DOHH2 (cell line): Measurements from ENCODE around the gene CACNA2D3.

Source experiments
- H3F3A ChIP-seq: fragments of 200-600 bp; sonication (generic), shearing (Covaris generic); 2 replicates; pipeline ENCODE4 v1.6.0; 2016; ENCODE audit warnings: antibody characterized with exemption, mild to moderate bottlenecking; ENCODE audit not compliant: control insufficient read depth, insufficient read depth
- H3K27ac ChIP-seq: fragments of 200-600 bp; sonication (generic); 2 replicates; pipeline ENCODE4 v1.5.1; 2014; ENCODE audit warnings: low read depth, mild to moderate bottlenecking, low read length, moderate library complexity
- H3K27me3 ChIP-seq: fragments of 200-600 bp; sonication (generic); 2 replicates; pipeline ENCODE4 v1.6.1; 2014; ENCODE audit warnings: mild to moderate bottlenecking, low read length, mixed read lengths; ENCODE audit not compliant: control insufficient read depth
- H3K36me3 ChIP-seq: fragments of 200-600 bp; sonication (generic); 2 replicates; pipeline ENCODE4 v1.6.1; 2014; ENCODE audit warnings: mild to moderate bottlenecking, low read length, moderate library complexity, mixed read lengths; ENCODE audit not compliant: control insufficient read depth
- H3K4me1 ChIP-seq: fragments of 200-600 bp; sonication (generic); 2 replicates; pipeline ENCODE4 v1.6.1; 2014; ENCODE audit warnings: mild to moderate bottlenecking, low read length, mixed read lengths; ENCODE audit not compliant: control insufficient read depth
- H3K4me2 ChIP-seq: fragments of 200-600 bp; sonication (generic); 2 replicates; pipeline ENCODE4 v1.6.0; 2014; ENCODE audit warnings: mild to moderate bottlenecking, low read length, moderate library complexity
- H3K4me3 ChIP-seq: fragments of 200-600 bp; sonication (generic); 2 replicates; pipeline ENCODE4 v1.5.1; 2014; ENCODE audit warnings: mild to moderate bottlenecking, low read length, mixed read lengths
- H3K79me2 ChIP-seq: fragments of 200-600 bp; sonication (generic); 2 replicates; pipeline ENCODE4 v1.6.1; 2014; ENCODE audit warnings: mild to moderate bottlenecking, low read length, mixed read lengths; ENCODE audit not compliant: control insufficient read depth
- H3K9me2 ChIP-seq: fragments of 200-600 bp; sonication (generic); replicated peaks from 2 replicates; pipeline ENCODE4 v1.6.1; 2014; ENCODE audit warnings: mild to moderate bottlenecking, low read length, mixed read lengths; ENCODE audit not compliant: control insufficient read depth
- H3K9me3 ChIP-seq: fragments of 200-600 bp; sonication (generic); 2 replicates; pipeline ENCODE4 v1.6.1; 2014; ENCODE audit warnings: antibody characterized with exemption, low read length, mixed read lengths; ENCODE audit not compliant: control insufficient read depth, insufficient read depth
- H4K20me1 ChIP-seq: fragments of 200-600 bp; sonication (generic); 2 replicates; pipeline ENCODE4 v1.6.0; 2014; ENCODE audit warnings: low read depth, mild to moderate bottlenecking, antibody characterized with exemption, low read length, moderate library complexity; ENCODE audit not compliant: control insufficient read depth, insufficient read depth
- CTCF ChIP-seq: fragments of 200-600 bp; sonication (generic); IDR thresholded peaks from one replicate; pipeline ENCODE4 v1.5.1; 2014; ENCODE audit warnings: antibody characterized with exemption, mild to moderate bottlenecking, low read depth, low read length; ENCODE audit not compliant: poor library complexity, severe bottlenecking
- EZH2phosphoT487 ChIP-seq: fragments of 200-600 bp; sonication (generic); IDR thresholded peaks from 2 replicates; pipeline ENCODE4 v1.6.1; 2017; ENCODE audit warnings: borderline replicate concordance, mild to moderate bottlenecking, antibody characterized with exemption, low read length, moderate library complexity, mixed read lengths

Gene CACNA2D3

GRCh38 chr3:54966979-54967378 is 844.6 kb downstream of the CACNA2D3 start:
- TF ChIP-seq CTCF: no peak
- TF ChIP-seq EZH2phosphoT487: no peak
- no peaks in the 10 kb centered on the region for H3K36me3 ChIP-seq
- H3F3A ChIP-seq: no peaks in the 10 kb centered on the region
- no peaks in the 10 kb centered on the region for H3K79me2 ChIP-seq
- H3K9me3 ChIP-seq: no peaks in the 10 kb centered on the region
- no peak overlapping the region for H3K4me3 ChIP-seq
- no peaks in the 10 kb centered on the region for H3K4me1 ChIP-seq
- no peaks in the 10 kb centered on the region for H3K27me3 ChIP-seq
- no peak overlapping the region for H3K27ac ChIP-seq
- no peaks in the 10 kb centered on the region for H3K9me2 ChIP-seq
- H3K4me2 ChIP-seq: no peak overlapping the region
- no peaks in the 10 kb centered on the region for H4K20me1 ChIP-seq

GRCh38 chr3:54967731-54968161 is 845.4 kb downstream of the CACNA2D3 start:
- TF ChIP-seq EZH2phosphoT487 (no peak), CTCF (no peak)
- no peak overlapping the region for H3K4me2 ChIP-seq
- no peaks in the 10 kb centered on the region for H3F3A ChIP-seq
- H3K9me2 ChIP-seq: no peaks in the 10 kb centered on the region
- H3K36me3 ChIP-seq: no peaks in the 10 kb centered on the region
- no peak overlapping the region for H3K4me3 ChIP-seq
- H4K20me1 ChIP-seq: no peaks in the 10 kb centered on the region
- H3K79me2 ChIP-seq: no peaks in the 10 kb centered on the region
- no peaks in the 10 kb centered on the region for H3K27me3 ChIP-seq
- H3K9me3 ChIP-seq: no peaks in the 10 kb centered on the region
- H3K4me1 ChIP-seq: no peaks in the 10 kb centered on the region
- H3K27ac ChIP-seq: no peak overlapping the region

GRCh38 chr3:54968546-54969172 is 846.3 kb downstream of the CACNA2D3 start:
- H3K27me3 ChIP-seq: no peaks in the 10 kb centered on the region
- H3K36me3 ChIP-seq: no peaks in the 10 kb centered on the region
- H3K9me2 ChIP-seq: no peaks in the 10 kb centered on the region
- no peak overlapping the region for H3K4me2 ChIP-seq
- no peaks in the 10 kb centered on the region for H3F3A ChIP-seq
- no peaks in the 10 kb centered on the region for H3K4me1 ChIP-seq
- no peaks in the 10 kb centered on the region for H4K20me1 ChIP-seq
- TF ChIP-seq EZH2phosphoT487 (no peak), CTCF (no peak)
- no peak overlapping the region for H3K4me3 ChIP-seq
- H3K79me2 ChIP-seq: no peaks in the 10 kb centered on the region
- no peak overlapping the region for H3K27ac ChIP-seq
- no peaks in the 10 kb centered on the region for H3K9me3 ChIP-seq
